Loucy (cell line): ENCODE data around the gene TMEM253.

Source experiments
- H2AFZ ChIP-seq: fragments of 200-600 bp; sonication (generic); 2 replicates; pipeline ENCODE4 v1.6.0; 2016; ENCODE audit warnings: antibody characterized with exemption, mild to moderate bottlenecking, low read length, moderate library complexity
- H3F3A ChIP-seq: fragments of 200-600 bp; 2 replicates; pipeline ENCODE4 v1.6.0; 2016; ENCODE audit warnings: antibody characterized with exemption, low read depth, mild to moderate bottlenecking
- H3K27me3 ChIP-seq: fragments of 200-600 bp; sonication (generic); 2 replicates; pipeline ENCODE4 v1.6.1; 2014; ENCODE audit warnings: low read length, mild to moderate bottlenecking; ENCODE audit not compliant: insufficient read depth, poor library complexity, severe bottlenecking
- H3K36me3 ChIP-seq: fragments of 200-600 bp; sonication (generic); 2 replicates; pipeline ENCODE4 v1.6.1; 2016; ENCODE audit warnings: low read length; ENCODE audit not compliant: insufficient read depth
- H3K4me1 ChIP-seq: fragments of 200-600 bp; sonication (generic); 2 replicates; pipeline ENCODE4 v1.5.1; 2014; ENCODE audit warnings: low read length, mild to moderate bottlenecking; ENCODE audit not compliant: insufficient read depth, poor library complexity, severe bottlenecking
- H3K4me2 ChIP-seq: fragments of 200-600 bp; sonication (generic); 2 replicates; pipeline ENCODE4 v1.6.0; 2014; ENCODE audit warnings: antibody characterized with exemption, low read length, low read depth, mild to moderate bottlenecking; ENCODE audit not compliant: poor library complexity, severe bottlenecking
- H3K4me3 ChIP-seq: fragments of 200-600 bp; sonication (generic); 2 replicates; pipeline ENCODE4 v1.5.1; 2014; ENCODE audit warnings: low read length, mild to moderate bottlenecking, mixed read lengths; ENCODE audit not compliant: poor library complexity, severe bottlenecking
- H3K79me2 ChIP-seq: fragments of 200-600 bp; sonication (generic); 2 replicates; pipeline ENCODE4 v1.6.1; 2014; ENCODE audit warnings: low read length; ENCODE audit not compliant: insufficient read depth
- H3K9ac ChIP-seq: fragments of 200-600 bp; sonication (generic); 2 replicates; pipeline ENCODE4 v1.6.0; 2014; ENCODE audit warnings: mild to moderate bottlenecking, low read depth, low read length, moderate library complexity; ENCODE audit not compliant: poor library complexity, severe bottlenecking
- H3K9me2 ChIP-seq: fragments of 200-600 bp; sonication (generic); replicated peaks from 2 replicates; pipeline ENCODE4 v1.6.1; 2016; ENCODE audit warnings: low read depth, low read length, mixed read lengths
- H3K9me3 ChIP-seq: fragments of 200-600 bp; sonication (generic); 2 replicates; pipeline ENCODE4 v1.6.1; 2014; ENCODE audit warnings: mild to moderate bottlenecking, antibody characterized with exemption, low read length, low read depth; ENCODE audit not compliant: insufficient read depth
- H4K20me1 ChIP-seq: fragments of 200-600 bp; sonication (generic); 2 replicates; pipeline ENCODE4 v1.6.0; 2014; ENCODE audit warnings: antibody characterized with exemption, low read length, mild to moderate bottlenecking; ENCODE audit not compliant: insufficient read depth, poor library complexity, severe bottlenecking
- EZH2phosphoT487 ChIP-seq: fragments of 200-600 bp; IDR thresholded peaks from 2 replicates; pipeline ENCODE4 v1.6.1; 2018; ENCODE audit warnings: antibody characterized with exemption, mild to moderate bottlenecking, moderate library complexity, borderline replicate concordance
- TF ChIP-seq, protein P1 (sequence below): fragments of 200-600 bp; sonication (generic); conservative IDR thresholded peaks from 2 replicates; pipeline ENCODE4 v1.5.1; 2014; ENCODE audit warnings: mild to moderate bottlenecking, antibody characterized with exemption, low read length

Gene TMEM253

DNA sequence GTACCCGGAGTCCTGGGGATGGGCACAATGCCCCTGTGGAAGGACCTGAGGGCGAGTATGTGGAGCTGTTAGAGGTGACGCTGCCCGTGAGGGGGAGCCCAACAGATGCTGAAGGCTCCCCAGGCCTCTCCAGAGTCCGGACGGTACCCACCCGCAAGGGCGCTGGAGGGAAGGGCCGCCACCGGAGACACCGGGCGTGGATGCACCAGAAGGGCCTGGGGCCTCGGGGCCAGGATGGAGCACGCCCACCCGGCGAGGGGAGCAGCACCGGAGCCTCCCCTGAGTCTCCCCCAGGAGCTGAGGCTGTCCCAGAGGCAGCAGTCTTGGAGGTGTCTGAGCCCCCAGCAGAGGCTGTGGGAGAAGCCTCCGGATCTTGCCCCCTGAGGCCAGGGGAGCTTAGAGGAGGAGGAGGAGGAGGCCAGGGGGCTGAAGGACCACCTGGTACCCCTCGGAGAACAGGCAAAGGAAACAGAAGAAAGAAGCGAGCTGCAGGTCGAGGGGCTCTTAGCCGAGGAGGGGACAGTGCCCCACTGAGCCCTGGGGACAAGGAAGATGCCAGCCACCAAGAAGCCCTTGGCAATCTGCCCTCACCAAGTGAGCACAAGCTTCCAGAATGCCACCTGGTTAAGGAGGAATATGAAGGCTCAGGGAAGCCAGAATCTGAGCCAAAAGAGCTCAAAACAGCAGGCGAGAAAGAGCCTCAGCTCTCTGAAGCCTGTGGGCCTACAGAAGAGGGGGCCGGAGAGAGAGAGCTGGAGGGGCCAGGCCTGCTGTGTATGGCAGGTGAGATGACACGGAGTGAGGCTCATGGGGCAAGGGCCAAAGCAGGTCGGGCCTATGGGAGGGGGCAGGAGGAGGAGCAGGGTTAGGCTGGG lies 26.2 kb upstream of the TMEM253 start:
- peaks cover 25% of the 10 kb centered on the region for H3K4me1 ChIP-seq
- H3K9ac ChIP-seq: no peak overlapping the region
- TF ChIP-seq, protein P1, sequence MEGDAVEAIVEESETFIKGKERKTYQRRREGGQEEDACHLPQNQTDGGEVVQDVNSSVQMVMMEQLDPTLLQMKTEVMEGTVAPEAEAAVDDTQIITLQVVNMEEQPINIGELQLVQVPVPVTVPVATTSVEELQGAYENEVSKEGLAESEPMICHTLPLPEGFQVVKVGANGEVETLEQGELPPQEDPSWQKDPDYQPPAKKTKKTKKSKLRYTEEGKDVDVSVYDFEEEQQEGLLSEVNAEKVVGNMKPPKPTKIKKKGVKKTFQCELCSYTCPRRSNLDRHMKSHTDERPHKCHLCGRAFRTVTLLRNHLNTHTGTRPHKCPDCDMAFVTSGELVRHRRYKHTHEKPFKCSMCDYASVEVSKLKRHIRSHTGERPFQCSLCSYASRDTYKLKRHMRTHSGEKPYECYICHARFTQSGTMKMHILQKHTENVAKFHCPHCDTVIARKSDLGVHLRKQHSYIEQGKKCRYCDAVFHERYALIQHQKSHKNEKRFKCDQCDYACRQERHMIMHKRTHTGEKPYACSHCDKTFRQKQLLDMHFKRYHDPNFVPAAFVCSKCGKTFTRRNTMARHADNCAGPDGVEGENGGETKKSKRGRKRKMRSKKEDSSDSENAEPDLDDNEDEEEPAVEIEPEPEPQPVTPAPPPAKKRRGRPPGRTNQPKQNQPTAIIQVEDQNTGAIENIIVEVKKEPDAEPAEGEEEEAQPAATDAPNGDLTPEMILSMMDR: no peak
- TF ChIP-seq EZH2phosphoT487: no peak
- H3K9me3 ChIP-seq: no peaks in the 10 kb centered on the region
- no peaks in the 10 kb centered on the region for H3K79me2 ChIP-seq
- no peaks in the 10 kb centered on the region for H3K9me2 ChIP-seq
- no peaks in the 10 kb centered on the region for H3K36me3 ChIP-seq
- no peak overlapping the region for H3K4me3 ChIP-seq
- H3K27me3 ChIP-seq: no peaks in the 10 kb centered on the region
- H3K4me2 ChIP-seq: no peak overlapping the region
- no peak overlapping the region for H2AFZ ChIP-seq
- no peaks in the 10 kb centered on the region for H4K20me1 ChIP-seq
- H3F3A ChIP-seq: no peaks in the 10 kb centered on the region

DNA sequence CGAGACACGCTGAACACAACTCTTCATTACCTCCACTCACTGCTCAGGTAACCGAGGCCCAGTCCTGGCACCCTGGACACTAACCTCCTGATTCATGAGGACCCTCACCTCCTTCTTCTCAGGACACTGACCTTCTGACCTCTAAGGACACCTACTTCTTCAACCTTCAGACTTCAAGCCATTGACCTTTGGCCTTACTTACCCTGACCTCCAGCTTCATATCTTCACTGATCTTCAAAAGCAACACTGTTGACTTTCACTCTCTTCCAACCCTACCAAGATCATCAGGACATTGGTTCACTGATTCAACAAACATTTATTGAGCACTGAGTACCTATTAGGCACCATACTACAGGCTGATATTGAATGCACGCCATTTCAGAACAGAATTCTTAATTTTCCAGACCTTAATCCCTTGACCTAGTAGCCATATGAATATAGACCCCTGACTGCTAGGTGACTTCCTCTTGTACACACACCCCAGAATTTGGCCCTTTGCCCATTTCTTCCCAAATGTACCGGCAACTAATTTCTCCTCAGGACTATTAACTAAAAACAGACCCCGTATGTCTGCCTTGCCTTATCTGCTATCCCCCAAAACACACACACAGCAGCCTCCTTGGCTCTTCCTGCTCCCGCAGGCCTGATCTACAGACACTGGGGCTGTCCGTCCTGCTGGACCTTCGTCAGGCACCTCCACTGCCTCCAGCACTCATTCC lies 25.0 kb upstream of the TMEM253 start:
- Histone ChIP-seq H3K27me3 (no peaks in the 10 kb centered on the region), H2AFZ (no peak overlapping the region), H3K4me2 (no peak overlapping the region), H3F3A (no peaks in the 10 kb centered on the region), H3K4me3 (no peak overlapping the region), H3K9me3 (no peaks in the 10 kb centered on the region), H3K9ac (no peak overlapping the region), H3K4me1 (peaks cover 19% of the 10 kb centered on the region), H4K20me1 (no peaks in the 10 kb centered on the region), H3K36me3 (no peaks in the 10 kb centered on the region), H3K9me2 (no peaks in the 10 kb centered on the region), H3K79me2 (no peaks in the 10 kb centered on the region)
- TF ChIP-seq, protein P1: no peak
- TF ChIP-seq EZH2phosphoT487: no peak

DNA sequence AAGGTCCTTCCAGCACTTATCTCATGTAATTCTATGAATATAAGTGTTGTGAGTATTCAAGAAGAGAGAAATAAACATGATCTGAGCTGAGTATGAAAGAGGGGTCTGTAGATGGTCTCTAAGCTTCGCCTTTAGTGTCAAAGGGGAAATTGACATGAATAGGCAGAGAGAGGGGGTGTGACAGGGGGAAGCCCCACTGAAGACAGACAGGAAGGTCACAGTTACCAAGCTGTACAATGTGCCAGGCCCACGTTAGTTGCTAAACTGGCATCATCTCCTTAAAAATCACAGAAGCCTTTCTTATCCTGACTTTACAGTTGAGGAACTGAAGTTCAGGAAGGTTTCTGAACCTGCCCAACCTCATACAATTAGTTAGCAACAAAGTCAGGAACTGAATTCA lies 23.2 kb upstream of the TMEM253 start:
- no peaks in the 10 kb centered on the region for H3K36me3 ChIP-seq
- H3K9me3 ChIP-seq: no peaks in the 10 kb centered on the region
- H3F3A ChIP-seq: no peaks in the 10 kb centered on the region
- H3K9ac ChIP-seq: no peak overlapping the region
- no peaks in the 10 kb centered on the region for H3K27me3 ChIP-seq
- no peaks in the 10 kb centered on the region for H4K20me1 ChIP-seq
- no peak for TF ChIP-seq EZH2phosphoT487
- TF ChIP-seq, protein P1: no peak
- no peaks in the 10 kb centered on the region for H3K9me2 ChIP-seq
- peaks cover 5% of the 10 kb centered on the region for H3K4me1 ChIP-seq
- no peak overlapping the region for H3K4me2 ChIP-seq
- no peak overlapping the region for H2AFZ ChIP-seq
- no peak overlapping the region for H3K4me3 ChIP-seq
- H3K79me2 ChIP-seq: no peaks in the 10 kb centered on the region
